HCT116 (cell line): ENCODE data around the gene ZNF292. TPM values are rescaled to one million over a fixed set of nuclear protein-coding genes. Genes with fewer than 3 reads are reported as not detected.

Experiments
- ATAC-seq: fragments of 200-7000 bp; cut with Tn5 transposase; 2 replicates; pipeline ENCODE4 v1.9.1; 2020; ENCODE audit warnings: mild to moderate bottlenecking, moderate library complexity
- BruUV-seq: library from RNA; stranded (reverse); fragments of 400-500 nt; replicated peaks from 2 replicates; lab custom pipeline; 2021; lab: Mats Ljungman, UMichigan
- CTCF ChIA-PET: fragments of 300-600 bp; sonication (Branson Sonifier 250); formaldehyde crosslinking; loops from one replicate; lab custom pipeline; 2021; ENCODE audit warnings: antibody characterized with exemption; lab: Charles Lee
- POLR2A ChIA-PET: fragments of 300-600, 350-600 bp; sonication (Branson Sonifier 250); formaldehyde crosslinking; loops from one replicate; lab custom pipeline; 2021; ENCODE audit warnings: antibody characterized with exemption; lab: Charles Lee
- RAD21 ChIA-PET, 2 experiments: fragments of 300-600 bp; sonication (Branson Sonifier 250); formaldehyde crosslinking; loops; one replicate each; lab custom pipeline; 2023; ENCODE audit warnings: low total read pairs in 2 of 2; ENCODE audit not compliant: uncharacterized antibody in 2 of 2, unreplicated experiment in 2 of 2, low non-redundant PET in 1 of 2; lab: Charles Lee
- DNase-seq: peaks from one replicate; pipeline ENCODE4 v3.0.0-alpha.2; 2010; ENCODE audit warnings: low read depth, low spot score
- H2AFZ ChIP-seq: fragments of 200-600 bp; shearing (Covaris generic), sonication (generic); 2 replicates; pipeline ENCODE4 v1.6.1; 2017; ENCODE audit warnings: low read depth, mixed run types, mixed read lengths, antibody characterized with exemption, low read length; ENCODE audit not compliant: poor library complexity, severe bottlenecking
- H3K27ac ChIP-seq: 2 replicates; pipeline ENCODE4 v1.5.1; 2012; ENCODE audit warnings: low read depth, low read length
- H3K27me3 ChIP-seq: fragments of 200-600 bp; sonication (generic); 2 replicates; pipeline ENCODE4 v1.6.1; 2016; ENCODE audit warnings: mixed run types, low read length, mixed read lengths; ENCODE audit not compliant: insufficient read depth
- H3K36me3 ChIP-seq, 2 experiments: fragments of 200-500 bp in 1 of 2; fragments of 200-600 bp in 1 of 2; sonication (Bioruptor generic) in 1 of 2; sonication (generic) in 1 of 2; 2 replicates each; pipeline versions ENCODE4 v1.5.1 to v1.6.1; 2014 to 2016; ENCODE audit warnings: low read length in 2 of 2, inconsistent platforms in 1 of 2, mixed read lengths in 1 of 2, mixed run types in 1 of 2; ENCODE audit not compliant: insufficient read depth in 2 of 2, control insufficient read depth in 1 of 2
- H3K4me1 ChIP-seq, 2 experiments: fragments of 200-600 bp in 1 of 2; sonication (generic) in 1 of 2; 2 replicates each; pipeline versions ENCODE4 v1.5.1 to v1.6.1; 2012 to 2017; ENCODE audit warnings: low read length in 2 of 2, inconsistent platforms in 1 of 2, mild to moderate bottlenecking in 1 of 2, mixed read lengths in 1 of 2, mixed run types in 1 of 2, moderate library complexity in 1 of 2; ENCODE audit not compliant: insufficient read depth in 2 of 2, control insufficient read depth in 1 of 2
- H3K4me2 ChIP-seq: fragments of 200-600 bp; sonication (generic); 2 replicates; pipeline ENCODE4 v1.6.1; 2017; ENCODE audit warnings: mixed run types, low read length, mixed read lengths
- H3K4me3 ChIP-seq, 2 experiments: fragments of 200-600 bp in 1 of 2; sonication (generic) in 1 of 2; replicated peaks in 1 of 2; 2 replicates each; pipeline ENCODE4 v1.5.1; 2011 to 2016; ENCODE audit warnings: low read length in 2 of 2, control low read depth in 1 of 2, low read depth in 1 of 2, mild to moderate bottlenecking in 1 of 2, mixed read lengths in 1 of 2, mixed run types in 1 of 2
- H3K79me2 ChIP-seq: fragments of 200-600 bp; sonication (generic); 2 replicates; pipeline ENCODE4 v1.6.1; 2017; ENCODE audit warnings: mild to moderate bottlenecking, mixed run types, low read length, moderate library complexity, mixed read lengths; ENCODE audit not compliant: insufficient read depth
- H3K9ac ChIP-seq: fragments of 200-600 bp; sonication (generic); 2 replicates; pipeline ENCODE4 v1.6.1; 2016; ENCODE audit warnings: low read length, mixed read lengths
- H3K9me2 ChIP-seq: fragments of 200-600 bp; sonication (generic), shearing (Covaris generic); 2 replicates; pipeline ENCODE4 v1.6.1; 2017; ENCODE audit warnings: mixed run types, mild to moderate bottlenecking, moderate library complexity; ENCODE audit not compliant: insufficient read depth
- H3K9me3 ChIP-seq, 2 experiments: fragments of 200-500 bp in 1 of 2; fragments of 200-600 bp in 1 of 2; sonication (Bioruptor generic) in 1 of 2; sonication (generic) in 1 of 2; 2 replicates each; pipeline ENCODE4 v1.6.1; 2014 to 2017; ENCODE audit warnings: low read length in 2 of 2, mixed read lengths in 2 of 2, inconsistent platforms in 1 of 2, low read depth in 1 of 2, mild to moderate bottlenecking in 1 of 2, mixed run types in 1 of 2, moderate library complexity in 1 of 2; ENCODE audit not compliant: control insufficient read depth in 1 of 2, insufficient read depth in 1 of 2
- H4K20me1 ChIP-seq: fragments of 200-600 bp; sonication (generic), shearing (Covaris generic); 2 replicates; pipeline ENCODE4 v1.6.1; 2017; ENCODE audit warnings: mixed run types, mild to moderate bottlenecking, moderate library complexity; ENCODE audit not compliant: insufficient read depth
- EGR1 ChIP-seq: IDR thresholded peaks from 2 replicates; pipeline ENCODE4 v1.6.1; 2012; ENCODE audit warnings: low read depth
- EZH2 ChIP-seq: fragments of 200-600 bp; sonication (generic); IDR thresholded peaks from 2 replicates; pipeline ENCODE4 v1.6.1; 2017; ENCODE audit warnings: antibody characterized with exemption, mixed run types
- EZH2phosphoT487 ChIP-seq: fragments of 200-600 bp; IDR thresholded peaks from 2 replicates; pipeline ENCODE4 v1.6.1; 2018; ENCODE audit warnings: antibody characterized with exemption, borderline replicate concordance
- FOSL1 ChIP-seq: IDR thresholded peaks from 2 replicates; pipeline ENCODE4 v1.6.1; 2012; ENCODE audit warnings: low read depth
- JUND ChIP-seq: IDR thresholded peaks from 2 replicates; pipeline ENCODE4 v1.6.1; 2012
- POLR2A ChIP-seq: IDR thresholded peaks from 2 replicates; pipeline ENCODE4 v1.7.0; 2011; ENCODE audit warnings: borderline replicate concordance; ENCODE audit not compliant: insufficient read depth, insufficient read length; ENCODE audit errors: extremely low read depth
- POLR2AphosphoS5 ChIP-seq: IDR thresholded peaks from 2 replicates; pipeline ENCODE4 v1.6.1; 2011; ENCODE audit warnings: mild to moderate bottlenecking, low read depth, low read length, moderate library complexity
- SRF ChIP-seq: IDR thresholded peaks from 2 replicates; pipeline ENCODE4 v1.6.1; 2012; ENCODE audit warnings: low read depth
- YY1 ChIP-seq: IDR thresholded peaks from 2 replicates; pipeline ENCODE4 v1.6.1; 2011; ENCODE audit warnings: low read length, low read depth, moderate library complexity, mild to moderate bottlenecking; ENCODE audit not compliant: insufficient replicate concordance; ENCODE audit errors: extremely low read depth
- ZFX ChIP-seq: fragments of 450-650 bp; IDR thresholded peaks from 2 replicates; pipeline ENCODE4 v1.6.1; 2017
- intact Hi-C: fragments of 100-400 bp; cut with micrococcal nuclease; formaldehyde crosslinking; loops from 2 replicates; pipeline ENCODE4 v1.10.0; 2022
- total RNA-seq: library from RNA; stranded (reverse); gene quantifications from one replicate; pipeline ENCODE4 v1.2.1, GENCODE V29; 2021; ENCODE audit not compliant: unreplicated experiment
- TF ChIP-seq, protein P1 (sequence below), 3 experiments: fragments of 200-600 bp in 1 of 3; sonication (generic) in 1 of 3; IDR thresholded peaks in 2 of 3; conservative IDR thresholded peaks in 1 of 3; 2 replicates each; pipeline ENCODE4 v1.5.1; 2012 to 2017; ENCODE audit warnings: low read depth in 2 of 3, low read length in 2 of 3, antibody characterized with exemption in 1 of 3, borderline replicate concordance in 1 of 3, control low read depth in 1 of 3, mild to moderate bottlenecking in 1 of 3, mixed read lengths in 1 of 3, mixed run types in 1 of 3, moderate library complexity in 1 of 3; ENCODE audit not compliant: insufficient read depth in 1 of 3
- TF ChIP-seq, protein P2 (sequence below): IDR thresholded peaks from 2 replicates; pipeline ENCODE4 v1.6.1; 2012

The ZNF292 gene
- total RNA-seq, 1 experiment from 2014 or later, result 35.3 TPM

- TF ChIP-seq POLR2AphosphoS5, result no peak
Observed at GRCh38 chr6:87251725-87252124, 96.4 kb downstream of the ZNF292 start (continued).

- no TSS peak for BruUV-seq
- Histone ChIP-seq H3K9me3 (no peaks in the 10 kb centered on the region), H2AFZ (no peak overlapping the region), H3K9ac (no peak overlapping the region), H3K36me3 (peaks cover 21 to 23% of the 10 kb centered on the region in 2 experiments), H3K4me1 (no peaks in the 10 kb centered on the region), H3K9me2 (no peaks in the 10 kb centered on the region), H4K20me1 (no peaks in the 10 kb centered on the region), H3K27me3 (no peaks in the 10 kb centered on the region), H3K4me3 (no peak overlapping the region)
- no peak for ATAC-seq
- CTCF ChIA-PET, result no interaction called here
- POLR2A ChIA-PET, result no interaction called here
- intact Hi-C loops, result no loop called here
- TF ChIP-seq POLR2A, result no peak
- TF ChIP-seq SRF, result no peak
- no peak for TF ChIP-seq EZH2
- no peak for TF ChIP-seq ZFX
- no peak for TF ChIP-seq EZH2phosphoT487
- TF ChIP-seq FOSL1, result no peak
- TF ChIP-seq YY1, result no peak
- TF ChIP-seq, protein P1, sequence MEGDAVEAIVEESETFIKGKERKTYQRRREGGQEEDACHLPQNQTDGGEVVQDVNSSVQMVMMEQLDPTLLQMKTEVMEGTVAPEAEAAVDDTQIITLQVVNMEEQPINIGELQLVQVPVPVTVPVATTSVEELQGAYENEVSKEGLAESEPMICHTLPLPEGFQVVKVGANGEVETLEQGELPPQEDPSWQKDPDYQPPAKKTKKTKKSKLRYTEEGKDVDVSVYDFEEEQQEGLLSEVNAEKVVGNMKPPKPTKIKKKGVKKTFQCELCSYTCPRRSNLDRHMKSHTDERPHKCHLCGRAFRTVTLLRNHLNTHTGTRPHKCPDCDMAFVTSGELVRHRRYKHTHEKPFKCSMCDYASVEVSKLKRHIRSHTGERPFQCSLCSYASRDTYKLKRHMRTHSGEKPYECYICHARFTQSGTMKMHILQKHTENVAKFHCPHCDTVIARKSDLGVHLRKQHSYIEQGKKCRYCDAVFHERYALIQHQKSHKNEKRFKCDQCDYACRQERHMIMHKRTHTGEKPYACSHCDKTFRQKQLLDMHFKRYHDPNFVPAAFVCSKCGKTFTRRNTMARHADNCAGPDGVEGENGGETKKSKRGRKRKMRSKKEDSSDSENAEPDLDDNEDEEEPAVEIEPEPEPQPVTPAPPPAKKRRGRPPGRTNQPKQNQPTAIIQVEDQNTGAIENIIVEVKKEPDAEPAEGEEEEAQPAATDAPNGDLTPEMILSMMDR (IDR thresholded peaks at IDR 0.05 in 2 of 3, conservative IDR thresholded peaks at IDR 0.05 in 1 of 3; ENCODE audit: borderline replicate concordance in 1 of 3, insufficient read depth in 1 of 3, low read depth in 2 of 3, low read length in 2 of 3), result no peak
- TF ChIP-seq EGR1, result no peak
- no peak for TF ChIP-seq JUND
- TF ChIP-seq, protein P2, sequence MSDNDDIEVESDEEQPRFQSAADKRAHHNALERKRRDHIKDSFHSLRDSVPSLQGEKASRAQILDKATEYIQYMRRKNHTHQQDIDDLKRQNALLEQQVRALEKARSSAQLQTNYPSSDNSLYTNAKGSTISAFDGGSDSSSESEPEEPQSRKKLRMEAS, result no peak
- TF ChIP-seq, all 23 proteins: peak for 0
- no peak for DNase-seq
- Histone ChIP-seq H3K4me2 (no peak overlapping the region), H3K79me2 (no peaks in the 10 kb centered on the region), H3K27ac (no peak overlapping the region)
- RAD21 ChIA-PET, result no interaction called here
Observed at GRCh38 chr6:87257046-87257445, 101.7 kb downstream of the ZNF292 start.
